IMR-90 (cell line): ENCODE measurements around the gene HEPHL1. TPM values are rescaled to one million over a fixed set of nuclear protein-coding genes. Genes with fewer than 3 reads are reported as not detected.

Source experiments
- ATAC-seq: fragments of 200-7000 bp; cut with Tn5 transposase; 2 replicates; pipeline ENCODE4 v1.9.1; 2020; ENCODE audit warnings: low read depth, mild to moderate bottlenecking, moderate library complexity
- BruUV-seq: library from RNA; stranded (reverse); fragments of 400-500 nt; replicated peaks from 2 replicates; lab custom pipeline; 2021; lab: Mats Ljungman, UMichigan
- CTCF ChIA-PET: fragments of 300-600 bp; formaldehyde crosslinking; extraction: SDS; loops from one replicate; lab custom pipeline; 2021; ENCODE audit warnings: antibody characterized with exemption; lab: Yijun Ruan, JAX
- POLR2A ChIA-PET: fragments of 300-600 bp; sonication (Branson Sonifier 250); formaldehyde crosslinking; loops from one replicate; lab custom pipeline; 2022; ENCODE audit warnings: antibody characterized with exemption; ENCODE audit not compliant: unreplicated experiment; lab: Charles Lee
- DNase-seq: peaks from one replicate; pipeline ENCODE4 v3.0.0; 2013
- H2AFZ ChIP-seq: replicated peaks from 2 replicates; pipeline ENCODE3; 2013; ENCODE audit warnings: low read length, mild to moderate bottlenecking; ENCODE audit not compliant: poor library complexity
- H2AK5ac ChIP-seq: 2 replicates; pipeline ENCODE4 v1.6.1; 2013; ENCODE audit warnings: low read depth, low read length, inconsistent platforms
- H2AK9ac ChIP-seq: replicated peaks from 2 replicates; pipeline ENCODE3; 2013; ENCODE audit warnings: mild to moderate bottlenecking, low read depth, low read length, moderate library complexity; ENCODE audit not compliant: poor library complexity
- H2BK120ac ChIP-seq: 2 replicates; pipeline ENCODE4 v1.6.1; 2013; ENCODE audit warnings: low read depth, low read length, inconsistent platforms
- H2BK15ac ChIP-seq: 3 replicates; pipeline ENCODE4 v1.6.1; 2013; ENCODE audit warnings: low read depth, low read length, inconsistent platforms
- H2BK20ac ChIP-seq: 2 replicates; pipeline ENCODE4 v1.6.1; 2013; ENCODE audit warnings: low read depth, mild to moderate bottlenecking, inconsistent platforms, low read length, moderate library complexity
- H2BK5ac ChIP-seq: 2 replicates; pipeline ENCODE4 v1.6.1; 2013; ENCODE audit warnings: mild to moderate bottlenecking, low read depth, low read length, inconsistent platforms; ENCODE audit not compliant: poor library complexity, severe bottlenecking
- H3K14ac ChIP-seq: replicated peaks from 2 replicates; pipeline ENCODE4 v1.6.1; 2013; ENCODE audit warnings: low read depth, low read length, inconsistent platforms
- H3K18ac ChIP-seq: 2 replicates; pipeline ENCODE4 v1.6.1; 2013; ENCODE audit warnings: low read depth, low read length, control low read depth
- H3K23ac ChIP-seq: 2 replicates; pipeline ENCODE4 v1.6.1; 2013; ENCODE audit warnings: low read depth, low read length, inconsistent platforms
- H3K27ac ChIP-seq: 2 replicates; pipeline ENCODE4 v1.5.1; 2013; ENCODE audit warnings: mild to moderate bottlenecking, control low read depth, low read length; ENCODE audit not compliant: insufficient read depth
- H3K27me3 ChIP-seq: 2 replicates; pipeline ENCODE4 v1.6.1; 2013; ENCODE audit warnings: low read length; ENCODE audit not compliant: control insufficient read depth, insufficient read depth
- H3K36me3 ChIP-seq: 2 replicates; pipeline ENCODE4 v1.6.1; 2013; ENCODE audit warnings: low read length, mixed read lengths; ENCODE audit not compliant: control insufficient read depth, insufficient read depth
- H3K4ac ChIP-seq: 2 replicates; pipeline ENCODE4 v1.6.1; 2013; ENCODE audit warnings: low read depth, low read length, inconsistent platforms
- H3K4me1 ChIP-seq: 2 replicates; pipeline ENCODE4 v1.6.1; 2013; ENCODE audit warnings: low read length, mixed read lengths; ENCODE audit not compliant: control insufficient read depth, insufficient read depth
- H3K4me2 ChIP-seq: 2 replicates; pipeline ENCODE4 v1.6.1; 2013; ENCODE audit warnings: low read depth, mild to moderate bottlenecking, control low read depth, low read length, moderate library complexity
- H3K4me3 ChIP-seq: 2 replicates; pipeline ENCODE4 v1.5.1; 2013; ENCODE audit warnings: low read depth, mild to moderate bottlenecking, control low read depth, low read length, moderate library complexity; ENCODE audit not compliant: insufficient read depth
- H3K56ac ChIP-seq: 2 replicates; pipeline ENCODE4 v1.6.1; 2013; ENCODE audit warnings: low read length, inconsistent platforms; ENCODE audit not compliant: insufficient read depth; ENCODE audit errors: extremely low read depth
- H3K79me1 ChIP-seq, 2 experiments: 2 replicates each; pipeline ENCODE4 v1.6.1; 2013; ENCODE audit warnings: low read length in 2 of 2, inconsistent platforms in 1 of 2, low read depth in 1 of 2
- H3K9ac ChIP-seq: 2 replicates; pipeline ENCODE4 v1.6.1; 2013; ENCODE audit warnings: low read depth, low read length, control low read depth
- H3K9me1 ChIP-seq: 2 replicates; pipeline ENCODE4 v1.6.1; 2013; ENCODE audit warnings: low read length, inconsistent platforms; ENCODE audit not compliant: insufficient read depth
- H3K9me3 ChIP-seq: 2 replicates; pipeline ENCODE4 v1.6.1; 2013; ENCODE audit warnings: low read length; ENCODE audit not compliant: control insufficient read depth, insufficient read depth
- H4K20me1 ChIP-seq: 2 replicates; pipeline ENCODE4 v1.6.1; 2013; ENCODE audit warnings: low read length, inconsistent platforms; ENCODE audit not compliant: insufficient read depth
- H4K5ac ChIP-seq: 2 replicates; pipeline ENCODE4 v1.6.1; 2013; ENCODE audit warnings: mild to moderate bottlenecking, low read depth, low read length, control low read depth
- H4K8ac ChIP-seq, 2 experiments: 2 replicates each; pipeline ENCODE4 v1.6.1; 2013; ENCODE audit warnings: low read depth in 2 of 2, low read length in 2 of 2, control low read depth in 1 of 2, inconsistent platforms in 1 of 2
- H4K91ac ChIP-seq: 2 replicates; pipeline ENCODE4 v1.6.1; 2013; ENCODE audit warnings: low read depth, low read length, inconsistent platforms; ENCODE audit not compliant: insufficient read depth
- BHLHE40 ChIP-seq: fragments of 150-350 bp; IDR thresholded peaks from 2 replicates; pipeline ENCODE4 v1.6.1; 2016; ENCODE audit warnings: mild to moderate bottlenecking, low read depth, low read length
- CEBPB ChIP-seq: IDR thresholded peaks from 2 replicates; pipeline ENCODE4 v1.6.1; 2012; ENCODE audit warnings: low read depth, low read length, improper control_type of control experiment
- CHD1 ChIP-seq: IDR thresholded peaks from 2 replicates; pipeline ENCODE4 v1.6.1; 2012; ENCODE audit warnings: low read depth, low read length, improper control_type of control experiment
- ELK1 ChIP-seq: fragments of 150-350 bp; IDR thresholded peaks from 2 replicates; pipeline ENCODE4 v1.6.1; 2016; ENCODE audit warnings: low read depth, mild to moderate bottlenecking, low read length, moderate library complexity, borderline replicate concordance
- FOS ChIP-seq: fragments of 150-350 bp; IDR thresholded peaks from 2 replicates; pipeline ENCODE4 v1.6.1; 2016; ENCODE audit warnings: low read depth, low read length
- MAZ ChIP-seq: IDR thresholded peaks from 2 replicates; pipeline ENCODE4 v1.6.1; 2012; ENCODE audit warnings: low read depth, mild to moderate bottlenecking, low read length, improper control_type of control experiment, moderate library complexity, borderline replicate concordance
- MXI1 ChIP-seq: IDR thresholded peaks from 2 replicates; pipeline ENCODE4 v1.6.1; 2012; ENCODE audit warnings: low read depth, mild to moderate bottlenecking, low read length, moderate library complexity, borderline replicate concordance
- POLR2A ChIP-seq: IDR thresholded peaks from 2 replicates; pipeline ENCODE4 v1.6.1; 2012; ENCODE audit warnings: mild to moderate bottlenecking, low read depth, low read length
- SMC3 ChIP-seq: fragments of 150-350 bp; IDR thresholded peaks from 2 replicates; pipeline ENCODE4 v1.6.1; 2016; ENCODE audit warnings: low read depth, mild to moderate bottlenecking, antibody characterized with exemption, low read length, moderate library complexity
- WGBS, 2 experiments: methylation state at CpG; one replicate each; pipeline versions ENCODE4 v1.1.5 to v1.1.7; 2013; ENCODE audit warnings: missing lambda C conversion rate in 2 of 2; ENCODE audit not compliant: insufficient read length in 1 of 2; ENCODE audit errors: extremely low coverage in 2 of 2; 5-methylcytosine and 5-hydroxymethylcytosine counted together
- dilution Hi-C: fragments of 300-500 bp; cut with HindIII; formaldehyde crosslinking; loops from one replicate; pipeline ENCODE4 v1.14.3; 2018; ENCODE audit warnings: low sequenced_read_pairs; ENCODE audit not compliant: unreplicated experiment
- in situ Hi-C: fragments of 300-500 bp; cut with MboI; formaldehyde crosslinking; loops from 3 replicates; pipeline ENCODE4 v1.14.3; 2019; ENCODE audit warnings: low sequenced_read_pairs, inconsistent platforms, mixed read lengths
- intact Hi-C: fragments of 100-400 bp; cut with micrococcal nuclease; formaldehyde crosslinking; loops from 2 replicates; pipeline ENCODE4 v1.10.0; 2022
- polyA plus RNA-seq, 3 experiments: library from polyadenylated mRNA; depleted of rRNA; stranded (reverse); fragments of >200 nt; gene quantifications; 2 replicates each; pipeline ENCODE4 v1.2.3, GENCODE V29; 2012; ENCODE audit warnings: low replicate concordance in 1 of 3
- total RNA-seq: library from RNA; depleted of rRNA; stranded (reverse); fragments of >200 nt; gene quantifications from 2 replicates; pipeline ENCODE4 v1.2.3, GENCODE V29; 2012
- TF ChIP-seq, protein P1 (sequence below): conservative IDR thresholded peaks from 2 replicates; pipeline ENCODE4 v1.5.1; 2012; ENCODE audit warnings: mild to moderate bottlenecking, low read depth, low read length, improper control_type of control experiment

HEPHL1 gene
- total and polyA plus RNA-seq, 2 of the 4 experiments (the other 2 are of a cell fraction), result under 0.01 to 0.02 TPM

DNA sequence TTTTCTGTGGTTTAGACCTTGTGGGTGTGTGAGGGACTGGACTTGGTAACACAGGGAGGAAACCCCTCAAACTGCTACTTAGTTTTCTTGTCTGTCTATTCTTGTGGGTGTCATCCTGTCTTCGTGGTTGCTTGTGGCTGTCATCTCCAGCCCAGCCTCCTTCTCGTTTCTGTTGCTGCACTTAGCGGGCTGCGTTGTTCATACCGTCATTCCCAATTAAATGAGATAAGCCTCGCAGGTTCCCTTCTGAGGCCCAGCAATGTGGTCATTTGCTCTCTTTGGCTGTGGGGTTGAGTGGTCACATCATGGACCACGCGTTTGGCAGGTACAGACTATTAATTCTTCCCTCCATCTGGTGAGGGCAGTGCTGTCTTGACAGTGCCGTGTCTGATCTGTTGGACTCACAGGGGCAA, 126.3 kb downstream of the HEPHL1 start:
- in situ Hi-C loops (loop anchor here (25.0 kb wide), 3 partner anchors 615 to 1135 kb away; partner anchors contain the start of gene AMOTL1), intact Hi-C loops (no loop called here), dilution Hi-C loops (no loop called here)
- H3K4me3 ChIP-seq, result no peak overlapping the region
- DNase-seq (no peak), ATAC-seq (no peak)
- H3K18ac ChIP-seq, result no peak overlapping the region
- no peak overlapping the region for H4K91ac ChIP-seq
- H2AFZ ChIP-seq, result no peak overlapping the region
- H3K27ac ChIP-seq, result no peak overlapping the region
- no peak overlapping the region; the same call in 1 of the 2 replicates for H3K14ac ChIP-seq
- BruUV-seq, result no TSS peak
- H2BK120ac ChIP-seq, result no peak overlapping the region
- no peak overlapping the region for H3K56ac ChIP-seq
- peaks cover 45% of the 10 kb centered on the region for H3K9me1 ChIP-seq
- no CpG with 5 or more reads among the region's 9 CpGs for WGBS, 2 experiments
- no peaks in the 10 kb centered on the region for H3K9me3 ChIP-seq
- peaks cover 78% of the 10 kb centered on the region for H4K20me1 ChIP-seq
- H2BK20ac ChIP-seq, result no peak overlapping the region
- no peak overlapping the region for H2BK15ac ChIP-seq
- peaks cover 54 to 91% of the 10 kb centered on the region in 2 experiments for H3K79me1 ChIP-seq
- no peak overlapping the region for H2AK9ac ChIP-seq
- H3K4me1 ChIP-seq, result peaks cover 34% of the 10 kb centered on the region
- no peaks in the 10 kb centered on the region for H3K27me3 ChIP-seq
- no peak overlapping the region for H3K4ac ChIP-seq
- no peaks in the 10 kb centered on the region for H3K36me3 ChIP-seq
- no peak overlapping the region for H3K9ac ChIP-seq
- no peak overlapping the region for H4K5ac ChIP-seq
- CTCF ChIA-PET, result no interaction called here
- no peak overlapping the region for H4K8ac ChIP-seq
- H3K23ac ChIP-seq, result no peak overlapping the region
- TF ChIP-seq MXI1, result no peak
- no peak for TF ChIP-seq SMC3
- TF ChIP-seq ELK1, result no peak
- no peak for TF ChIP-seq POLR2A
- no peak for TF ChIP-seq CEBPB
- no peak for TF ChIP-seq BHLHE40
- no peak for TF ChIP-seq FOS
- TF ChIP-seq, protein P1, sequence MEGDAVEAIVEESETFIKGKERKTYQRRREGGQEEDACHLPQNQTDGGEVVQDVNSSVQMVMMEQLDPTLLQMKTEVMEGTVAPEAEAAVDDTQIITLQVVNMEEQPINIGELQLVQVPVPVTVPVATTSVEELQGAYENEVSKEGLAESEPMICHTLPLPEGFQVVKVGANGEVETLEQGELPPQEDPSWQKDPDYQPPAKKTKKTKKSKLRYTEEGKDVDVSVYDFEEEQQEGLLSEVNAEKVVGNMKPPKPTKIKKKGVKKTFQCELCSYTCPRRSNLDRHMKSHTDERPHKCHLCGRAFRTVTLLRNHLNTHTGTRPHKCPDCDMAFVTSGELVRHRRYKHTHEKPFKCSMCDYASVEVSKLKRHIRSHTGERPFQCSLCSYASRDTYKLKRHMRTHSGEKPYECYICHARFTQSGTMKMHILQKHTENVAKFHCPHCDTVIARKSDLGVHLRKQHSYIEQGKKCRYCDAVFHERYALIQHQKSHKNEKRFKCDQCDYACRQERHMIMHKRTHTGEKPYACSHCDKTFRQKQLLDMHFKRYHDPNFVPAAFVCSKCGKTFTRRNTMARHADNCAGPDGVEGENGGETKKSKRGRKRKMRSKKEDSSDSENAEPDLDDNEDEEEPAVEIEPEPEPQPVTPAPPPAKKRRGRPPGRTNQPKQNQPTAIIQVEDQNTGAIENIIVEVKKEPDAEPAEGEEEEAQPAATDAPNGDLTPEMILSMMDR, result no peak
- no peak for TF ChIP-seq MAZ
- TF ChIP-seq CHD1, result no peak
- H2BK5ac ChIP-seq, result no peak overlapping the region
- H3K4me2 ChIP-seq, result no peak overlapping the region
- peak overlapping the region; percentile 1; the same call in 1 of the 2 replicates for H2AK5ac ChIP-seq
- POLR2A ChIA-PET, result no interaction called here
